K562 (cell line): ENCODE results near the gene FLRT1. TPM values are rescaled to one million over a fixed set of nuclear protein-coding genes. Genes with fewer than 3 reads are reported as not detected.

ENCODE experiments used
- ATAC-seq: fragments of 200-7000 bp; cut with Tn5 transposase; 3 replicates; pipeline ENCODE4 v1.9.1; 2020; ENCODE audit warnings: moderate library complexity
- BruUV-seq: library from RNA; stranded (reverse); fragments of 400-500 nt; replicated peaks from 2 replicates; lab custom pipeline; 2021; lab: Mats Ljungman, UMichigan
- CTCF ChIA-PET: fragments of 300-600 bp; formaldehyde crosslinking; extraction: SDS; loops from one replicate; lab custom pipeline; 2021; ENCODE audit warnings: low intra/inter-chr PET ratio; lab: Yijun Ruan, JAX
- POLR2A ChIA-PET: fragments of 300-600, 350-650 bp; sonication (Branson Sonifier 250); formaldehyde crosslinking; extraction: SDS; loops from one replicate; lab custom pipeline; 2021; ENCODE audit warnings: antibody characterized with exemption, inconsistent platforms; lab: Yijun Ruan, JAX
- DNase-seq, 4 experiments: peaks; one replicate each; pipeline versions ENCODE4 v3.0.0 to v3.0.0-alpha.2; 2011 to 2018; ENCODE audit warnings: low spot score in 3 of 4, mixed read lengths in 3 of 4; ENCODE audit errors: extremely low read depth in 1 of 4
- FAIRE-seq: peaks from 2 replicates; lab custom pipeline; 2011; peaks lifted over from hg19 to GRCh38; lab: Jason Lieb, UNC
- H2AFZ ChIP-seq: 2 replicates; pipeline ENCODE4 v1.6.0; 2011; ENCODE audit warnings: low read depth, low read length, control low read depth, inconsistent platforms
- H3K27ac ChIP-seq: fragments of 200-600 bp; 3 replicates; pipeline ENCODE4 v1.8.0; 2011; ENCODE audit warnings: low read depth, mild to moderate bottlenecking, control low read depth, inconsistent platforms, low read length, moderate library complexity, mixed read lengths; ENCODE audit errors: extremely low read depth
- H3K27me3 ChIP-seq, 2 experiments: fragments of 300-600 bp in 1 of 2; 2 replicates in 1 of 2; 3 replicates in 1 of 2; pipeline versions ENCODE4 v1.6.0 to v1.8.0; 2011; ENCODE audit warnings: inconsistent platforms in 2 of 2, low read length in 2 of 2, mild to moderate bottlenecking in 1 of 2, mixed read lengths in 1 of 2, moderate library complexity in 1 of 2; ENCODE audit not compliant: control insufficient read depth in 2 of 2, insufficient read depth in 2 of 2
- H3K36me3 ChIP-seq: fragments of 300-600 bp; 3 replicates; pipeline ENCODE4 v1.8.0; 2011; ENCODE audit warnings: mild to moderate bottlenecking, low read length, inconsistent platforms; ENCODE audit not compliant: control insufficient read depth, insufficient read depth
- H3K4me1 ChIP-seq, 2 experiments: fragments of 200-600 bp in 1 of 2; replicated peaks in 1 of 2; 2 replicates in 1 of 2; 3 replicates in 1 of 2; pipeline versions ENCODE4 v1.5.1 to v1.8.0; 2011; ENCODE audit warnings: inconsistent platforms in 2 of 2, low read length in 2 of 2, mild to moderate bottlenecking in 1 of 2, mixed read lengths in 1 of 2, moderate library complexity in 1 of 2; ENCODE audit not compliant: control insufficient read depth in 2 of 2, insufficient read depth in 2 of 2
- H3K4me2 ChIP-seq: 2 replicates; pipeline ENCODE4 v1.6.1; 2011; ENCODE audit warnings: low read length, control low read depth, inconsistent platforms, mixed read lengths; ENCODE audit not compliant: insufficient read depth
- H3K4me3 ChIP-seq: fragments of 200-600 bp; sonication (generic), shearing (Covaris generic); 2 replicates; pipeline ENCODE4 v1.5.1; 2016; ENCODE audit warnings: control low read depth, inconsistent platforms
- H3K79me2 ChIP-seq: fragments of 200-600 bp; 3 replicates; pipeline ENCODE4 v1.8.0; 2011; ENCODE audit warnings: low read length, inconsistent platforms; ENCODE audit not compliant: control insufficient read depth, insufficient read depth
- H3K9ac ChIP-seq, 2 experiments: 2 replicates each; pipeline versions ENCODE4 v1.6.0 to v1.6.1; 2011; ENCODE audit warnings: low read depth in 2 of 2, low read length in 2 of 2, control low read depth in 1 of 2, inconsistent platforms in 1 of 2, mild to moderate bottlenecking in 1 of 2, mixed read lengths in 1 of 2; ENCODE audit not compliant: insufficient read depth in 1 of 2
- H3K9me1 ChIP-seq: one replicate; pipeline ENCODE4 v1.6.0; 2011; ENCODE audit warnings: inconsistent platforms, mild to moderate bottlenecking, low read length, moderate library complexity; ENCODE audit not compliant: control insufficient read depth, insufficient read depth
- H3K9me3 ChIP-seq: replicated peaks from 2 replicates; pipeline ENCODE4 v1.5.1; 2011; ENCODE audit warnings: low read depth, low read length, inconsistent platforms; ENCODE audit not compliant: control insufficient read depth, insufficient read depth
- H4K20me1 ChIP-seq: replicated peaks from 2 replicates; pipeline ENCODE4 v1.6.1; 2011; ENCODE audit warnings: low read length, inconsistent platforms, mixed read lengths; ENCODE audit not compliant: control insufficient read depth, insufficient read depth
- CBFA2T2 ChIP-seq: fragments of 450-650 bp; conservative IDR thresholded peaks from 2 replicates; pipeline ENCODE4 v1.6.1; 2017; ENCODE audit warnings: mild to moderate bottlenecking
- CHAMP1 ChIP-seq: fragments of 450-650 bp; IDR thresholded peaks from 2 replicates; pipeline ENCODE4 v1.6.1; 2016; ENCODE audit warnings: mild to moderate bottlenecking
- FOXM1 ChIP-seq, 2 experiments: fragments of 450-650 bp in 1 of 2; sonication (generic) in 1 of 2; formaldehyde crosslinking in 1 of 2; IDR thresholded peaks; 2 replicates each; pipeline versions ENCODE4 v1.6.1 to v1.9.0; 2017 to 2022; ENCODE audit warnings: low read depth in 2 of 2, mild to moderate bottlenecking in 2 of 2, missing genetic modification reagents in 1 of 2, moderate library complexity in 1 of 2
- NKRF ChIP-seq: fragments of 450-650 bp; IDR thresholded peaks from 2 replicates; pipeline ENCODE4 v1.6.1; 2016; ENCODE audit warnings: borderline replicate concordance
- SP1 ChIP-seq: sonication (generic); formaldehyde crosslinking; IDR thresholded peaks from 2 replicates; pipeline ENCODE4 v1.8.1; 2022; ENCODE audit warnings: mild to moderate bottlenecking, missing genetic modification reagents
- ZNF121 ChIP-seq: sonication (generic); formaldehyde crosslinking; conservative IDR thresholded peaks from 2 replicates; pipeline ENCODE4 v1.8.0; 2022; ENCODE audit warnings: missing genetic modification reagents
- ZNF184 ChIP-seq: sonication (generic); formaldehyde crosslinking; IDR thresholded peaks from 2 replicates; pipeline ENCODE4 v1.5.0; 2020; ENCODE audit warnings: missing genetic modification reagents
- WGBS: fragments of 100-300 bp; shearing (Covaris generic); methylation state at CpG from one replicate; pipeline ENCODE4 v1.1.6; 2016; ENCODE audit warnings: low coverage, mixed read lengths; ENCODE audit not compliant: insufficient coverage; ENCODE audit errors: missing lambda C conversion rate; 5-methylcytosine and 5-hydroxymethylcytosine counted together
- in situ Hi-C: fragments of 300-500 bp; cut with MboI; formaldehyde crosslinking; loops from 4 replicates; pipeline ENCODE4 v1.15.0; 2018; ENCODE audit warnings: inconsistent platforms, mixed read lengths
- intact Hi-C: fragments of 100-400 bp; cut with micrococcal nuclease; formaldehyde crosslinking; loops from 2 replicates; pipeline ENCODE4 v1.14.2; 2022
- polyA plus RNA-seq, 8 experiments: library from polyadenylated mRNA; depleted of rRNA in 4 of 8; stranded (reverse) in 5 of 8; unstranded in 3 of 8; fragments of >200 nt; fragmentation: Nextera tagmentation in 2 of 8; fragmentation: Illumina TruSeq in 1 of 8; extraction: Ambion mirVana in 2 of 8; extraction: Trizol in 1 of 8; gene quantifications; 2 replicates each; pipeline versions ENCODE4 v1.2.1 to v1.2.3, GENCODE V29; 2011 to 2014; ENCODE audit warnings: inconsistent platforms in 1 of 8, missing spikeins in 1 of 8
- total RNA-seq, 7 experiments: library from RNA; depleted of rRNA in 6 of 7; stranded (reverse); fragments of >200 nt in 6 of 7; fragmentation: Illumina TruSeq in 2 of 7; extraction: Trizol in 2 of 7; gene quantifications; 2 replicates each; pipeline versions ENCODE4 v1.2.1 to v1.2.3, GENCODE V29; 2011 to 2021; ENCODE audit warnings: low replicate concordance in 1 of 7

FLRT1 gene
- total and polyA plus RNA-seq, 9 of the 15 experiments (the other 6 are each of a cell fraction or from before 2014, with no cell fraction given) = not detected

- ATAC-seq (no peak), DNase-seq (no peak), FAIRE-seq (no peak)
- H3K27ac ChIP-seq = no peak overlapping the region
- no peaks in the 10 kb centered on the region for H3K9me1 ChIP-seq
- H3K36me3 ChIP-seq = no peaks in the 10 kb centered on the region
- no peak for TF ChIP-seq NKRF
- no peak for TF ChIP-seq CHAMP1
- no peak for TF ChIP-seq ZNF184 (CRISPR knock-in tag)
- TF ChIP-seq FOXM1 (IDR thresholded peaks at IDR 0.05; ENCODE audit: low read depth) = no peak
- no peak for TF ChIP-seq FOXM1 (CRISPR knock-in tag; IDR thresholded peaks at IDR 0.05; ENCODE audit: low read depth)
- peak; percentile 24; the same call in 1 of the 2 replicates for TF ChIP-seq ZNF121 (CRISPR knock-in tag)
- TF ChIP-seq SP1 = no peak
- TF ChIP-seq CBFA2T2 = no peak
- POLR2A ChIA-PET = no interaction called here
- H3K4me1 ChIP-seq = peaks cover 0 to 49% of the 10 kb centered on the region in 2 experiments; a peak in 2 of 5 replicates
- H3K9me3 ChIP-seq = no peaks in the 10 kb centered on the region
- H3K4me3 ChIP-seq = no peak overlapping the region
- CTCF ChIA-PET = no interaction called here
- no peak overlapping the region for H2AFZ ChIP-seq
- intact Hi-C loops (no loop called here), in situ Hi-C loops (no loop called here)
- H3K9ac ChIP-seq = no peak overlapping the region
- H4K20me1 ChIP-seq = peaks cover 56% of the 10 kb centered on the region
- H3K4me2 ChIP-seq = no peak overlapping the region
- peaks cover 5 to 12% of the 10 kb centered on the region in 2 experiments; a peak in 2 of 5 replicates for H3K27me3 ChIP-seq
- no TSS peak for BruUV-seq
- H3K79me2 ChIP-seq = no peaks in the 10 kb centered on the region
- WGBS = 62% methylated on average over 4 of the region's 4 CpGs
Observed at GRCh38 chr11:64038500-64038899, 2.8 kb downstream of the FLRT1 start.
